K562 (cell line): ENCODE results near the gene LGALS16. TPM values are rescaled to one million over a fixed set of nuclear protein-coding genes. Genes with fewer than 3 reads are reported as not detected.
A peak's percentile ranks its signal among the peaks of the same experiment; 100 is the strongest.

Experiments
- ATAC-seq: fragments of 200-7000 bp; cut with Tn5 transposase; 3 replicates; pipeline ENCODE4 v1.9.1; 2020; ENCODE audit warnings: moderate library complexity
- BruUV-seq: library from RNA; stranded (reverse); fragments of 400-500 nt; replicated peaks from 2 replicates; lab custom pipeline; 2021; lab: Mats Ljungman, UMichigan
- CTCF ChIA-PET: fragments of 300-600 bp; formaldehyde crosslinking; extraction: SDS; loops from one replicate; lab custom pipeline; 2021; ENCODE audit warnings: low intra/inter-chr PET ratio; lab: Yijun Ruan, JAX
- POLR2A ChIA-PET: fragments of 300-600, 350-650 bp; sonication (Branson Sonifier 250); formaldehyde crosslinking; extraction: SDS; loops from one replicate; lab custom pipeline; 2021; ENCODE audit warnings: antibody characterized with exemption, inconsistent platforms; lab: Yijun Ruan, JAX
- DNase-seq, 4 experiments: peaks; one replicate each; pipeline versions ENCODE4 v3.0.0 to v3.0.0-alpha.2; 2011 to 2018; ENCODE audit warnings: low spot score in 3 of 4, mixed read lengths in 3 of 4; ENCODE audit errors: extremely low read depth in 1 of 4
- FAIRE-seq: peaks from 2 replicates; lab custom pipeline; 2011; peaks lifted over from hg19 to GRCh38; lab: Jason Lieb, UNC
- H2AFZ ChIP-seq: 2 replicates; pipeline ENCODE4 v1.6.0; 2011; ENCODE audit warnings: low read depth, low read length, control low read depth, inconsistent platforms
- H3K27ac ChIP-seq: fragments of 200-600 bp; 3 replicates; pipeline ENCODE4 v1.8.0; 2011; ENCODE audit warnings: low read depth, mild to moderate bottlenecking, control low read depth, inconsistent platforms, low read length, moderate library complexity, mixed read lengths; ENCODE audit errors: extremely low read depth
- H3K27me3 ChIP-seq, 2 experiments: fragments of 300-600 bp in 1 of 2; 2 replicates in 1 of 2; 3 replicates in 1 of 2; pipeline versions ENCODE4 v1.6.0 to v1.8.0; 2011; ENCODE audit warnings: inconsistent platforms in 2 of 2, low read length in 2 of 2, mild to moderate bottlenecking in 1 of 2, mixed read lengths in 1 of 2, moderate library complexity in 1 of 2; ENCODE audit not compliant: control insufficient read depth in 2 of 2, insufficient read depth in 2 of 2
- H3K36me3 ChIP-seq: fragments of 300-600 bp; 3 replicates; pipeline ENCODE4 v1.8.0; 2011; ENCODE audit warnings: mild to moderate bottlenecking, low read length, inconsistent platforms; ENCODE audit not compliant: control insufficient read depth, insufficient read depth
- H3K4me1 ChIP-seq, 2 experiments: fragments of 200-600 bp in 1 of 2; replicated peaks in 1 of 2; 2 replicates in 1 of 2; 3 replicates in 1 of 2; pipeline versions ENCODE4 v1.5.1 to v1.8.0; 2011; ENCODE audit warnings: inconsistent platforms in 2 of 2, low read length in 2 of 2, mild to moderate bottlenecking in 1 of 2, mixed read lengths in 1 of 2, moderate library complexity in 1 of 2; ENCODE audit not compliant: control insufficient read depth in 2 of 2, insufficient read depth in 2 of 2
- H3K4me2 ChIP-seq: 2 replicates; pipeline ENCODE4 v1.6.1; 2011; ENCODE audit warnings: low read length, control low read depth, inconsistent platforms, mixed read lengths; ENCODE audit not compliant: insufficient read depth
- H3K4me3 ChIP-seq: fragments of 200-600 bp; sonication (generic), shearing (Covaris generic); 2 replicates; pipeline ENCODE4 v1.5.1; 2016; ENCODE audit warnings: control low read depth, inconsistent platforms
- H3K79me2 ChIP-seq: fragments of 200-600 bp; 3 replicates; pipeline ENCODE4 v1.8.0; 2011; ENCODE audit warnings: low read length, inconsistent platforms; ENCODE audit not compliant: control insufficient read depth, insufficient read depth
- H3K9ac ChIP-seq, 2 experiments: 2 replicates each; pipeline versions ENCODE4 v1.6.0 to v1.6.1; 2011; ENCODE audit warnings: low read depth in 2 of 2, low read length in 2 of 2, control low read depth in 1 of 2, inconsistent platforms in 1 of 2, mild to moderate bottlenecking in 1 of 2, mixed read lengths in 1 of 2; ENCODE audit not compliant: insufficient read depth in 1 of 2
- H3K9me1 ChIP-seq: one replicate; pipeline ENCODE4 v1.6.0; 2011; ENCODE audit warnings: inconsistent platforms, mild to moderate bottlenecking, low read length, moderate library complexity; ENCODE audit not compliant: control insufficient read depth, insufficient read depth
- H3K9me3 ChIP-seq: replicated peaks from 2 replicates; pipeline ENCODE4 v1.5.1; 2011; ENCODE audit warnings: low read depth, low read length, inconsistent platforms; ENCODE audit not compliant: control insufficient read depth, insufficient read depth
- H4K20me1 ChIP-seq: replicated peaks from 2 replicates; pipeline ENCODE4 v1.6.1; 2011; ENCODE audit warnings: low read length, inconsistent platforms, mixed read lengths; ENCODE audit not compliant: control insufficient read depth, insufficient read depth
- CCAR2 ChIP-seq: fragments of 200-400 bp; formaldehyde crosslinking; IDR thresholded peaks from 2 replicates; pipeline ENCODE4 v1.6.1; 2017; ENCODE audit warnings: mild to moderate bottlenecking, low read depth, low read length
- MAFG ChIP-seq: fragments of 450-650 bp; conservative IDR thresholded peaks from 2 replicates; pipeline ENCODE4 v1.6.1; 2016; ENCODE audit warnings: missing genetic modification characterization, missing compliant biosample characterization
- RERE ChIP-seq: sonication (generic); formaldehyde crosslinking; IDR thresholded peaks from 2 replicates; pipeline ENCODE4 v1.8.0; 2023; ENCODE audit warnings: missing genetic modification reagents, mild to moderate bottlenecking, borderline replicate concordance
- ZFP36 ChIP-seq: fragments of 150-350 bp; IDR thresholded peaks from 2 replicates; pipeline ENCODE4 v1.6.1; 2018; ENCODE audit warnings: low read length, low read depth; ENCODE audit not compliant: partially characterized antibody
- WGBS: fragments of 100-300 bp; shearing (Covaris generic); methylation state at CpG from one replicate; pipeline ENCODE4 v1.1.6; 2016; ENCODE audit warnings: low coverage, mixed read lengths; ENCODE audit not compliant: insufficient coverage; ENCODE audit errors: missing lambda C conversion rate; 5-methylcytosine and 5-hydroxymethylcytosine counted together
- in situ Hi-C: fragments of 300-500 bp; cut with MboI; formaldehyde crosslinking; loops from 4 replicates; pipeline ENCODE4 v1.15.0; 2018; ENCODE audit warnings: inconsistent platforms, mixed read lengths
- intact Hi-C: fragments of 100-400 bp; cut with micrococcal nuclease; formaldehyde crosslinking; loops from 2 replicates; pipeline ENCODE4 v1.14.2; 2022
- polyA plus RNA-seq, 8 experiments: library from polyadenylated mRNA; depleted of rRNA in 4 of 8; stranded (reverse) in 5 of 8; unstranded in 3 of 8; fragments of >200 nt; fragmentation: Nextera tagmentation in 2 of 8; fragmentation: Illumina TruSeq in 1 of 8; extraction: Ambion mirVana in 2 of 8; extraction: Trizol in 1 of 8; gene quantifications; 2 replicates each; pipeline versions ENCODE4 v1.2.1 to v1.2.3, GENCODE V29; 2011 to 2014; ENCODE audit warnings: inconsistent platforms in 1 of 8, missing spikeins in 1 of 8
- total RNA-seq, 7 experiments: library from RNA; depleted of rRNA in 6 of 7; stranded (reverse); fragments of >200 nt in 6 of 7; fragmentation: Illumina TruSeq in 2 of 7; extraction: Trizol in 2 of 7; gene quantifications; 2 replicates each; pipeline versions ENCODE4 v1.2.1 to v1.2.3, GENCODE V29; 2011 to 2021; ENCODE audit warnings: low replicate concordance in 1 of 7

Gene LGALS16
- total and polyA plus RNA-seq, 9 of the 15 experiments (the other 6 are each of a cell fraction or from before 2014, with no cell fraction given), result not detected

- WGBS, result 0% methylated on average over 2 of the region's 2 CpGs
- DNase-seq, result no peak
- no peak overlapping the region for H3K4me2 ChIP-seq
- FAIRE-seq, result no peak
- H3K4me1 ChIP-seq, result no peaks in the 10 kb centered on the region
- ATAC-seq, result no peak
- H3K27me3 ChIP-seq, result 0 out of 5 replicates have a peak, but pooled peaks cover 0 to under 1% of the 10 kb centered on the region in 2 experiments
- no peaks in the 10 kb centered on the region for H3K9me1 ChIP-seq
- H2AFZ ChIP-seq, result no peak overlapping the region
- H3K27ac ChIP-seq, result no peak overlapping the region
- intact Hi-C loops (no loop called here), in situ Hi-C loops (no loop called here)
- no peaks in the 10 kb centered on the region for H4K20me1 ChIP-seq
- CTCF ChIA-PET, result no interaction called here
- no peak overlapping the region for H3K9ac ChIP-seq
- H3K36me3 ChIP-seq, result no peaks in the 10 kb centered on the region
- no TSS peak for BruUV-seq
- H3K79me2 ChIP-seq, result no peaks in the 10 kb centered on the region
- H3K9me3 ChIP-seq, result no peaks in the 10 kb centered on the region
- no peak overlapping the region for H3K4me3 ChIP-seq
- TF ChIP-seq RERE (CRISPR knock-in tag) (no peak), MAFG (no peak), CCAR2 (no peak), ZFP36 (peak; percentile 60)
- POLR2A ChIA-PET, result no interaction called here
These were observed 42.1 kb upstream of the LGALS16 start for GRCh38 chr19:39613597-39613996.
